GM18502 (cell line): ENCODE measurements around the gene PARD3.

Source experiments
- ATAC-seq: cut with Tn5 transposase; IDR thresholded peaks from one replicate; pipeline ENCODE4 v1.9.1; 2021; ENCODE audit warnings: mild to moderate bottlenecking; ENCODE audit not compliant: unreplicated experiment, poor library complexity

Gene PARD3

GRCh38 chr10:34305189-34305588 lies 509.9 kb downstream of the PARD3 start:
- no peak for ATAC-seq

DNA sequence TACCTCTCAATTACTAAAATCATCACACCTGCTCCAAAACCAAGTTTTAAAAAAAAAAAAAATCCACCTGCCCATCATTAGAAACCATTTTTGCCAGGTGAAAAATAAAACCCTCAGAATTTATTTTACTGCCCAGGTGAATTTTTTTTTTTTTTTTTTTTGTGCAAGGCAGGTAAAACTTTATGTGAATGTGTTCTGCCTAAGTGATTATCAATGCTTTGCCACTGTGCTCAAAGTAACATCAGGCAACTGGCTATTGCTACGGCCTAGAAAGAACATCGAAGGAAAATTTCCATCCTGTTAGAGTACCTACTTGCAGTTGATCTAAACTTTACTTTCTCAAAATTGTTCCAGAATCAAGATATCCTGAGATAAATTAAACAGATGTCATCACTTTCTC lies 512.1 kb downstream of the PARD3 start:
- ATAC-seq, result no peak

GRCh38 chr10:34299105-34299611 lies 515.9 kb downstream of the PARD3 start:
- ATAC-seq, result no peak

DNA sequence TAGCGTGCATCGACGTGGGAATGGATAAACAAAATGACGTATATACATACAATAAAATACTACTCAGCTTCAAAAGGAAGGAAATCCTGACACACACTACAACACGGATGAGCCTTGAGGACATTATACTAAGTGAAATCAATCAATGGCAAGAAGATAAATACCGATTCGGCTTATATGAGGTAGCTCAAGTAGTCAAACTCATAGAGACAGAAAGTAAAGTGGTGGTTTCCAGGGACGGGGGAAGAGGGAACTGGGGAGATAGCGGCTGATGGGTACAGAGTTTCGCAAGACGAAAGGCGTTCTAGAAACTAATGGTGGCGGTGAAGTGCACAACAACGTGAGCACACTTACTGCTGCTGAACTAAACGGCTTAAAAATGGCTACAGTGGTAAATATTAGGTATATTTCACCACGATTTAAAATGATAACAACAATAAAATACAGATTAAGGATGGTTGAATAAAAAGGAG lies 516.7 kb downstream of the PARD3 start:
- no peak for ATAC-seq

- ATAC-seq, result no peak
Measured at GRCh38 chr10:34297541-34298345, 517.4 kb downstream of the PARD3 start.

GRCh38 chr10:34295142-34295548 lies 520.0 kb downstream of the PARD3 start:
- no peak for ATAC-seq

DNA sequence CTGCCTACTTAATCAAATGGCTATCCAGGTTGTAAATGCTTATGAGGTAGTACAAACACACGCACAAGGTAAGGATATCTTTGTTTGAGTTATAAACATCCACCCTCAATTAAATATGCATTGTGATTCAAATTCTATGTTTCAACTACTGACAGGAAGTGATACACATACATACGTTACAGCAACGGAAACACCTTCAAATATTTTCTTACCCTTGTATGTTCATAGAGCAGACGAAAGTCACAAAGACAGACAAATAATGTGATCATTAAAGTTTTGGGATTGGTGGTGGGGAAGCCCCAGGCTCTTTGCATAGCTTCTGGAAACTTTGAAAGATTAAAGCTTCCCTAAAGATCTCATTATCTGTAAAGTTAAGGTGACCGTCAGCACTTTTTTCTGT lies 521.0 kb downstream of the PARD3 start:
- ATAC-seq, result no peak

DNA sequence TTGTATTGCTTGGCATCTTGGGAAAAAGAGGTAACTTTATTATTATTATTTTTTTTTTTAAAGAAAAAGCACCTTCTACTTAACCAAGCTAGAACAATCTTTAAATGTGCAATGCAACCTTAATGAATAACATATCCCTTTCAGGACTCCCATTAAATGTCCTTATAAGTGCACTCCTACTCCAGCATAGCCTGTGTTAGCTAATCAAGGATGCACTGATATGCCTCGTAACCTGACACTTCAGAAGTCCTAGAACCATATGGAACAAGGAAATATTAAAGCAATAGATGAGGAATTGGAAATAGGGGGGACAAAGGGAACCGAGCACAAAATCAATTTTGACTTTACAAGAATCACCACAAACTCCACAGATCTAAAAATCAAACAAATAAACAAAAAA lies 522.4 kb downstream of the PARD3 start:
- no peak for ATAC-seq

- no peak for ATAC-seq
Measured at GRCh38 chr10:34292194-34292565, 522.9 kb downstream of the PARD3 start.

DNA sequence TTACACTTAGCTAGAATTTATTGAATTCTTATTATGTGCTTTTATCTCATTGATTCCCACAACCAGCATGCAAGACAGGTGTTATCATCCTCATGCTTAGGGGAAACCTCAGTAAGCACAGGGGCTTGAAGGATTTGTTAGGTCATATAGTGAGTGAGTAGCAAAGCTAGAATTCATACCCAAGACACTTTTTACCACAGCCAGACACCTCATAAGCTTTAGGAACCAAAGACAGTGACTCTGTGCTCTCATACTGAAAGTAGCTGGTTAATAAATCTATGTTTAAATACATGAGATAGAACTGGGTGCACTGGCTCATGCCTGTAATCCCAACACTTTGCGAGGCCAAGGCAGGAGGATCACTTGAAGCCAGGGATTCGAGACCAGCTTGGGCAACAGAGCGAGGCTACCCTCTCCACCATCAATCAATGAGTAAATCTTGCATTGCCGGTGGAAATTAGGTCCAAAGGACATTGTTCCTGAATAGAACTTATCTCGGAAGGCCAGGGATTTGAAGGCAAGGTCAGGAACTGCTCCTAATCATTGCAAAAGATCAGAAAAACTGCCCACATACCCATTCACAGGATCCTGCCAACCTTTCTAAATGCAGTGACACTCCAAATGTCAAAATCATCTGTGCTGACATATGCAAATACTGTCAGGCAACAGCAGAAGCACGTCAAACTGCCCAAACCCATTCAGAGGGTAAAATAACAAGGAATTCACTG lies 523.5 kb downstream of the PARD3 start:
- ATAC-seq, result no peak

- ATAC-seq, result no peak
Measured at GRCh38 chr10:34290412-34291081, 524.5 kb downstream of the PARD3 start.

GRCh38 chr10:34288634-34289033 lies 526.5 kb downstream of the PARD3 start:
- no peak for ATAC-seq

GRCh38 chr10:34286136-34286739 lies 528.9 kb downstream of the PARD3 start:
- no peak for ATAC-seq

DNA sequence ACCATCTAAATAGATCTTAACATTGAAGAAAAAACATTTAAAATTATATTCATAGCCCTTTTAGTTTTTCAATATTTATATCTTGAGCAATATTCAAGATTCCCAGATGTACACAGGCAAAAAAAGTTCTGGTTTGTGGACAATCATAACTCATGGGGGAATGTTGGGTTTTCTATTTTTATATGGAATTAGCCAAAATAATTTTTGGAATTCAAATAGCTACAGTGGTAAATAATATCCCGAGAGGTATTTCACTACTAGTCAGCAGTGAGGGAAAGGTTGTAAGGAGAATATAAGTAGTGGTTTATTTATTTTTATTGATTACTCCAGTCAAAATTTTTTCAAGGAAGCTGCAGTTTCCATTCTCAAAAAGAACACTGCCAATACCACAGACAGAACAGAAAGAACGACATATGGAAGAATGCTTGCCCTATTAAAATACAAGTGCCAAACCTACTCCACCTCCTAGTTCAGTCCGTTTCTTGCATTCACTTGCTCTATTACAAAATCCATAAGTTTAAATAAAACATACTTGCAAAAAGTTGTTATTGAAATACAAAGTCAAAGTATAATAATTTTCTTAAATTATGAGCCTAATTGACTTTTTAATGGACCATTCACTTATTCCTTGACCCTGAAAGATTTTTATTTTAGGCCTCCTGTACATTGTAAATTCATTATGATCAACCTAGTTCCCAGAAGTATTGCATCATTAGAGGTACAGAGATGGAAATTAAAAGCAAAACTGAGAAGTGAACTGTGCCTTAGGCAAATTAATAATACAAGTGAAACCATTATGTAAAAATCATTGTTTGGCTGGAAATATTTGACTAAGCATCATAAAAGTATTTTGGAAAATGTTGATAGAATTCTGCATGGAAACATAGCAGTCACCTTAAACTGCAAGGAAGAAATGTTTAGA lies 533.2 kb downstream of the PARD3 start:
- no peak for ATAC-seq

DNA sequence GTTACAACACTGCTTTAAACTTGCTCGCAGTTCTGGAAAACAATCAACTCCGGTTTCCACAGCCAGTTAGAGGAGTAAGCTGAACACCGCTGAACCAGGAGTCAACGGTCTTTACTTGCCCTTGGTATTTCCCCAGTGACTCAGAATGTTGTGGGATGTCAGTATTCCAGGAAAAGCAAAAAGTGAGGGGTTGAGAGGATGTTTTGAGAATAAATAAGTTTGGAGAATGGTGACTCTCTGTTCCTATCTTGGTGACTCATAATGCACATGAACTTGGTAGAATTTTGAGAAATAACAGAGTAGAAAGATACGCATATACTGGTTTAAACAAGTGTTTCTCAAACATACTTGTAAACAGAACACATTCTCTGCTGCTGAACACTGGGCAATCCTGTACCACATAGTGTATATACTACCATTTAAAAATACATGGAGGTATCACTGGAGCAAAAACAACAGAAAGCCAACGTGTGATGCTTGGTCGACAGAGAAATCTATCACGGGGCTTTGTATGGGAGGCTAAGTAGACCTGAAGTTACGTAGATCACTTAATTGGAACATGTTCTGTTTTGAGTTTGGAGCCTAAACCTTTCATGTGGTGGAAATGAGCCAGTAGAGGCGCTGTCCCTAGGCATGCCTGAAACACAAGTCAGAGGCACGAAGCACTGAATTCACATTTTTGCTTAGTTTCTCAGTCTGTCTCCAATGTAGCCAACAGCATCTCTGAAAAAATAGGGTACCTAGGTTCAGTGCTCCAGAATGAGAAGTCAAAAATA lies 534.3 kb downstream of the PARD3 start:
- ATAC-seq, result no peak

GRCh38 chr10:34275626-34276130 lies 539.4 kb downstream of the PARD3 start:
- no peak for ATAC-seq

- ATAC-seq, result no peak
Measured at GRCh38 chr10:34274906-34275305, 540.2 kb downstream of the PARD3 start.

- no peak for ATAC-seq
Measured at GRCh38 chr10:34273340-34273739, 541.8 kb downstream of the PARD3 start.

GRCh38 chr10:34272316-34272715 lies 542.8 kb downstream of the PARD3 start:
- ATAC-seq, result no peak
